GM23248 (cell line): ENCODE measurements around the gene VANGL2. TPM values are rescaled to one million over a fixed set of nuclear protein-coding genes. Genes with fewer than 3 reads are reported as not detected.

Source experiments
- DNase-seq: peaks from one replicate; pipeline ENCODE4 v3.0.0-alpha.2; 2015
- H2AFZ ChIP-seq: fragments of 200-600 bp; sonication (generic); 2 replicates; pipeline ENCODE4 v1.6.1; 2016; ENCODE audit warnings: antibody characterized with exemption
- H3F3A ChIP-seq: fragments of 200-600 bp; sonication (generic); 2 replicates; pipeline ENCODE4 v1.6.1; 2016; ENCODE audit warnings: mild to moderate bottlenecking, antibody characterized with exemption, mixed run types; ENCODE audit not compliant: insufficient read depth
- H3K27ac ChIP-seq: fragments of 200-600 bp; sonication (generic); 2 replicates; pipeline ENCODE4 v1.5.1; 2016; ENCODE audit warnings: mild to moderate bottlenecking
- H3K27me3 ChIP-seq: fragments of 200-600 bp; sonication (generic); replicated peaks from 2 replicates; pipeline ENCODE4 v1.6.1; 2016; ENCODE audit warnings: mild to moderate bottlenecking; ENCODE audit not compliant: insufficient read depth
- H3K36me3 ChIP-seq: fragments of 200-600 bp; sonication (generic); 2 replicates; pipeline ENCODE4 v1.6.1; 2016; ENCODE audit warnings: low read depth, mild to moderate bottlenecking
- H3K4me1 ChIP-seq: fragments of 200-600 bp; sonication (generic); 2 replicates; pipeline ENCODE4 v1.6.1; 2016; ENCODE audit warnings: mild to moderate bottlenecking; ENCODE audit not compliant: insufficient read depth
- H3K4me2 ChIP-seq: fragments of 200-600 bp; sonication (generic); one replicate; pipeline ENCODE4 v1.6.1; 2016; ENCODE audit warnings: mild to moderate bottlenecking; ENCODE audit not compliant: unreplicated experiment
- H3K4me3 ChIP-seq: fragments of 200-600 bp; sonication (generic); 2 replicates; pipeline ENCODE4 v1.5.1; 2016; ENCODE audit warnings: mild to moderate bottlenecking
- H3K79me2 ChIP-seq: fragments of 200-600 bp; sonication (generic); 2 replicates; pipeline ENCODE4 v1.6.1; 2016; ENCODE audit warnings: mild to moderate bottlenecking; ENCODE audit not compliant: insufficient read depth
- H3K9ac ChIP-seq: fragments of 200-600 bp; sonication (generic); 2 replicates; pipeline ENCODE4 v1.6.1; 2016; ENCODE audit warnings: mild to moderate bottlenecking
- H3K9me2 ChIP-seq: fragments of 200-600 bp; sonication (generic); 2 replicates; pipeline ENCODE4 v1.6.1; 2016; ENCODE audit warnings: mixed run types, mild to moderate bottlenecking, moderate library complexity; ENCODE audit not compliant: insufficient read depth
- H3K9me3 ChIP-seq: fragments of 200-600 bp; sonication (generic); one replicate; pipeline ENCODE4 v1.6.1; 2017; ENCODE audit warnings: low read depth
- H4K20me1 ChIP-seq: fragments of 200-600 bp; sonication (generic); 2 replicates; pipeline ENCODE4 v1.6.0; 2016; ENCODE audit not compliant: insufficient read depth
- EZH2 ChIP-seq: fragments of 200-600 bp; sonication (generic); IDR thresholded peaks from 2 replicates; pipeline ENCODE4 v1.6.1; 2018; ENCODE audit warnings: antibody characterized with exemption, mild to moderate bottlenecking; ENCODE audit not compliant: insufficient read depth, poor library complexity, severe bottlenecking
- EZH2phosphoT487 ChIP-seq: fragments of 200-600 bp; sonication (generic); IDR thresholded peaks from 2 replicates; pipeline ENCODE4 v1.6.1; 2018; ENCODE audit warnings: antibody characterized with exemption, moderate library complexity, mild to moderate bottlenecking, low read depth; ENCODE audit not compliant: insufficient read depth
- WGBS, 2 experiments: methylation state at CpG; one replicate each; pipeline ENCODE4 v1.1.6; 2015 to 2017; ENCODE audit warnings: low lambda C conversion rate in 2 of 2, low coverage in 1 of 2; ENCODE audit errors: missing lambda C conversion rate in 2 of 2; 5-methylcytosine and 5-hydroxymethylcytosine counted together
- in situ Hi-C: fragments of 300-500 bp; cut with MboI; formaldehyde crosslinking; loops from 2 replicates; pipeline ENCODE4 v1.15.0; 2020
- polyA plus RNA-seq: library from polyadenylated mRNA; unstranded; fragments of >200 nt; fragmentation: Nextera tagmentation; extraction: Ambion mirVana; gene quantifications from 2 replicates; pipeline ENCODE4 v1.2.1, GENCODE V29; 2016
- total RNA-seq: library from RNA; depleted of rRNA; stranded (reverse); fragments of >200 nt; shearing (Covaris generic); gene quantifications from 2 replicates; pipeline ENCODE4 v1.2.3, GENCODE V29; 2014

Gene VANGL2
- total and polyA plus RNA-seq, 2 experiments from 2014 or later = not detected

DNA sequence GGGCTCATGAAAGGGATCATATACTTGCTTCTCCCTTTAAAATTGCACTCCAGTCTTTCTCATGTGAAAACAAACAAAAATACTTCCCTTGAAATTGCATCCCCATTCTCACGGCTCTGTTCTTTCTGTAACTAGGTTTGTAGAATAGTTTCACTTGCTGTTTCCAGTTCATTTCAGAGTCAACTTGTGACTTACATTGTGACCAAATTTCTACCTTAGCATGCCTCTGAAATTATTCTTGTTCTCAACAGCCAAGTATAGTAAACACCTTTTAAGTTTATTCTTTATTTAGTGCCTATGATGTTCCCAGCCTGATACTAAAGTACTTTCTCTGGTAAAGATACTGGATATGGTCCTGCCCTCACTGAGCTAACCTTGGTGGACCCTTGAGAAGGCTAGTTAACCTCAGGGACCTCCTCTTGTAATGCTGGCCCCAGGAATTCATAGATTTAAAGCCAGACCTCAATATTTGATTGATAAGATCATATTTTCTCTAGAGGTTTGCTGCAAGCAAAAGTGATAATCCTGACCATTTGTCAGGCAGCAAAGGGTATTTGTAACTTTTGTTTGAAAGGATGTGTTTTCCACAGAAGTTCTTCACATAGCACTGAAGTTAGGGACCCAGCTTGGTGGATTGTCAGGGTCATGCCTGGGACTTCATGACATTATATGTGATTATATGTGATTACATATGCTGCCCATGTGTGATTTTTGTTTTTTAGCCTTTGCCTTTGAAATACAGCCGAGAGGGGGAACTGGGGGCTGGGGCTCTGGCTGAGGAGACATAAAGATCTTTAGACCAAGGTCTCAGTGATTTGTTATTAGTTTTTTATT is 29.6 kb downstream of the VANGL2 start:
- Histone ChIP-seq H3K27ac (no peak overlapping the region), H3K9me2 (no peaks in the 10 kb centered on the region), H3K9ac (no peak overlapping the region), H3K36me3 (no peaks in the 10 kb centered on the region), H3K4me3 (no peak overlapping the region), H3K4me2 (no peak overlapping the region), H3K4me1 (no peaks in the 10 kb centered on the region), H3K27me3 (peaks cover 7% of the 10 kb centered on the region), H4K20me1 (no peaks in the 10 kb centered on the region), H2AFZ (no peak overlapping the region), H3K79me2 (no peaks in the 10 kb centered on the region), H3F3A (no peaks in the 10 kb centered on the region), H3K9me3 (no peaks in the 10 kb centered on the region)
- DNase-seq = no peak
- WGBS, 2 experiments = 38 to 42% methylated on average over 2 of the region's 2 CpGs
- no peak for TF ChIP-seq EZH2
- in situ Hi-C loops = loop anchor here (10.0 kb wide), 1 partner anchor 175 kb away; no protein-coding TSS in a partner anchor

GRCh38 chr1:160431006-160431405 is 30.6 kb downstream of the VANGL2 start:
- no peak overlapping the region for H3K27ac ChIP-seq
- in situ Hi-C loops = loop anchor here (10.0 kb wide), 1 partner anchor 174 kb away; no protein-coding TSS in a partner anchor
- no peaks in the 10 kb centered on the region for H3F3A ChIP-seq
- H3K9me2 ChIP-seq = no peaks in the 10 kb centered on the region
- 65 to 72% methylated on average over 5 of the region's 5 CpGs for WGBS, 2 experiments
- H3K36me3 ChIP-seq = no peaks in the 10 kb centered on the region
- H3K9me3 ChIP-seq = no peaks in the 10 kb centered on the region
- H3K79me2 ChIP-seq = no peaks in the 10 kb centered on the region
- no peak overlapping the region for H3K4me3 ChIP-seq
- no peaks in the 10 kb centered on the region for H3K4me1 ChIP-seq
- H3K9ac ChIP-seq = no peak overlapping the region
- no peak for TF ChIP-seq EZH2
- TF ChIP-seq EZH2phosphoT487 = no peak
- no peaks in the 10 kb centered on the region for H4K20me1 ChIP-seq
- DNase-seq = no peak
- H3K4me2 ChIP-seq = no peak overlapping the region
- peaks cover 7% of the 10 kb centered on the region for H3K27me3 ChIP-seq
- H2AFZ ChIP-seq = no peak overlapping the region

DNA sequence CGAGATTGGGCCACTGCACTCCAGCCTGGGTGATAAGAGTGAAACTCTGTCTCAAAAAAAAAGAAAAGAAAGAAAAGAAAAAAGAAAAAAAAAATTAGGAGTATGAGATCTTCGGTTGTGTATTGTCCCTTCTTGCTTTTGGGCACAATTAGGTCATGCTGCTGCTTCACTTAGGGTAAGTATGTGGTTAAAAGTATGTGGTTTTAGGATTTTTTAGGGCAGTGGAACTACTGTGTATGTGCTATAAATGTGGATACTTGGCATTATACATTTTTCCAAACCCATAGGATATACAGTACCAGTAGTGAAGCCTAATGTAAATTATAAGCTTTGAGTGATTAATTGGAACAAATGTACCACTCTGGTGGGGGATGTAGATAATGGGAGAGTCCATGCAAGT is 31.2 kb downstream of the VANGL2 start:
- Histone ChIP-seq H3K4me1 (no peaks in the 10 kb centered on the region), H3K27ac (no peak overlapping the region), H4K20me1 (no peaks in the 10 kb centered on the region), H3K9me2 (no peaks in the 10 kb centered on the region), H3K36me3 (no peaks in the 10 kb centered on the region), H3F3A (no peaks in the 10 kb centered on the region), H3K4me2 (no peak overlapping the region), H3K4me3 (no peak overlapping the region), H3K27me3 (peaks cover 7% of the 10 kb centered on the region), H3K9ac (no peak overlapping the region), H2AFZ (no peak overlapping the region), H3K79me2 (no peaks in the 10 kb centered on the region), H3K9me3 (no peaks in the 10 kb centered on the region)
- TF ChIP-seq EZH2phosphoT487 (no peak), EZH2 (no peak)
- DNase-seq = no peak
- 58 to 74% methylated on average over 2 of the region's 2 CpGs for WGBS, 2 experiments
- in situ Hi-C loops = loop anchor here (10.0 kb wide), 1 partner anchor 173 kb away; no protein-coding TSS in a partner anchor

- Histone ChIP-seq H3K27ac (no peak overlapping the region), H3F3A (no peaks in the 10 kb centered on the region), H3K9me2 (no peaks in the 10 kb centered on the region), H3K79me2 (no peaks in the 10 kb centered on the region), H2AFZ (no peak overlapping the region), H3K27me3 (peaks cover 8% of the 10 kb centered on the region), H3K9me3 (no peaks in the 10 kb centered on the region), H3K4me1 (no peaks in the 10 kb centered on the region), H3K4me2 (no peak overlapping the region), H4K20me1 (no peaks in the 10 kb centered on the region), H3K9ac (no peak overlapping the region), H3K4me3 (no peak overlapping the region), H3K36me3 (no peaks in the 10 kb centered on the region)
- TF ChIP-seq EZH2 (no peak), EZH2phosphoT487 (no peak)
- no peak for DNase-seq
- in situ Hi-C loops = loop anchor here (10.0 kb wide), 1 partner anchor 172 kb away; no protein-coding TSS in a partner anchor
Measured at GRCh38 chr1:160432371-160432786, 32.0 kb downstream of the VANGL2 start.
